HL-60 (cell line): ENCODE measurements around the gene MFSD1.

Source experiments
- POLR2AphosphoS5 ChIP-seq: IDR thresholded peaks from 2 replicates; pipeline ENCODE4 v1.6.1; 2012; ENCODE audit warnings: low read depth
- SPI1 ChIP-seq: IDR thresholded peaks from 2 replicates; pipeline ENCODE4 v1.6.1; 2012; ENCODE audit warnings: low read depth, mild to moderate bottlenecking, borderline replicate concordance
- TF ChIP-seq, protein P1 (sequence below): IDR thresholded peaks from one replicate; pipeline ENCODE4 v1.5.1; 2011; ENCODE audit warnings: low read length, control low read depth, inconsistent platforms; ENCODE audit not compliant: insufficient read depth

DNA sequence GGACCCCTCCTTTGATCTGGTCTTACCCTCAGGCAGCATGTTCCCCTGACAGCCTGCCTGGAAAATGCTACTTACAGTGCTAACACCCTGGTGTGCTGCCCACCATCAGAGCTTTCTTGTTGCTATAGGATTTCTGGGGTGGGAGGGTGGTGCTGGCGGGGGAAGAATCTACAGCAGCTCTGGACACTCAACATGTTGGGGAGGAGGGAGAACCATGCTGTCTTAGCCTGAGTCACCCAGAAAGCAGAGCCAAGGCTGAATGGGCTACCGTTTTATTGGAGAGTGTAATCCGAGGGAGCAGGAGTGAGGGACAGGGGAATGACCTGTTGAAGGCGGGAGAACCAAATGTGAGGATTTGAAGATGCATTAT, 45.6 kb downstream of the MFSD1 start:
- TF ChIP-seq, protein P1, sequence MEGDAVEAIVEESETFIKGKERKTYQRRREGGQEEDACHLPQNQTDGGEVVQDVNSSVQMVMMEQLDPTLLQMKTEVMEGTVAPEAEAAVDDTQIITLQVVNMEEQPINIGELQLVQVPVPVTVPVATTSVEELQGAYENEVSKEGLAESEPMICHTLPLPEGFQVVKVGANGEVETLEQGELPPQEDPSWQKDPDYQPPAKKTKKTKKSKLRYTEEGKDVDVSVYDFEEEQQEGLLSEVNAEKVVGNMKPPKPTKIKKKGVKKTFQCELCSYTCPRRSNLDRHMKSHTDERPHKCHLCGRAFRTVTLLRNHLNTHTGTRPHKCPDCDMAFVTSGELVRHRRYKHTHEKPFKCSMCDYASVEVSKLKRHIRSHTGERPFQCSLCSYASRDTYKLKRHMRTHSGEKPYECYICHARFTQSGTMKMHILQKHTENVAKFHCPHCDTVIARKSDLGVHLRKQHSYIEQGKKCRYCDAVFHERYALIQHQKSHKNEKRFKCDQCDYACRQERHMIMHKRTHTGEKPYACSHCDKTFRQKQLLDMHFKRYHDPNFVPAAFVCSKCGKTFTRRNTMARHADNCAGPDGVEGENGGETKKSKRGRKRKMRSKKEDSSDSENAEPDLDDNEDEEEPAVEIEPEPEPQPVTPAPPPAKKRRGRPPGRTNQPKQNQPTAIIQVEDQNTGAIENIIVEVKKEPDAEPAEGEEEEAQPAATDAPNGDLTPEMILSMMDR = no peak
- TF ChIP-seq SPI1 (no peak), POLR2AphosphoS5 (no peak)
